ENCODE results near the gene SCLT1. TPM values are rescaled to one million over a fixed set of nuclear protein-coding genes. Genes with fewer than 3 reads are reported as not detected.

Gene SCLT1
- total RNA-seq, 1 experiment from 2014 or later, result 14.3 TPM

- ChIA-PET POLR2A (no interaction called here), CTCF (interaction anchor here (1.6 kb wide), 1 partner anchor 287 kb away, joined by 8 read pairs; no protein-coding TSS in a partner anchor)
- no peak for ATAC-seq
- Mint-ChIP-seq H3K27ac (peak overlapping the region; percentile 85), H3K36me3 (peaks cover 96% of the 10 kb centered on the region), H3K4me3 (no peak overlapping the region), H3K27me3 (ENCODE audit: low read depth) (no peaks in the 10 kb centered on the region), H3K9me3 (no peaks in the 10 kb centered on the region), H3K4me1 (peaks cover 65% of the 10 kb centered on the region)
- no peak for DNase-seq (ENCODE audit: low spot score)
- no peak for TF ChIP-seq ZNF423 (CRISPR knock-in tag; IDR thresholded peaks at IDR 0.05)
- no peak for TF ChIP-seq ZNF232 (CRISPR knock-in tag; IDR thresholded peaks at IDR 0.05)
- TF ChIP-seq, protein P1, sequence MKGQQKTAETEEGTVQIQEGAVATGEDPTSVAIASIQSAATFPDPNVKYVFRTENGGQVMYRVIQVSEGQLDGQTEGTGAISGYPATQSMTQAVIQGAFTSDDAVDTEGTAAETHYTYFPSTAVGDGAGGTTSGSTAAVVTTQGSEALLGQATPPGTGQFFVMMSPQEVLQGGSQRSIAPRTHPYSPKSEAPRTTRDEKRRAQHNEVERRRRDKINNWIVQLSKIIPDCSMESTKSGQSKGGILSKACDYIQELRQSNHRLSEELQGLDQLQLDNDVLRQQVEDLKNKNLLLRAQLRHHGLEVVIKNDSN (CRISPR knock-in tag; IDR thresholded peaks at IDR 0.05), result no peak
- no peak for TF ChIP-seq RORB (CRISPR knock-in tag; IDR thresholded peaks at IDR 0.05)
- no peak for TF ChIP-seq ZNF281 (CRISPR knock-in tag; IDR thresholded peaks at IDR 0.05)
- TF ChIP-seq JAZF1 (CRISPR knock-in tag; IDR thresholded peaks at IDR 0.05), result no peak
- TF ChIP-seq NR1H2 (CRISPR knock-in tag; IDR thresholded peaks at IDR 0.05), result no peak
- no peak for TF ChIP-seq ZNF317 (CRISPR knock-in tag; IDR thresholded peaks at IDR 0.05; ENCODE audit: borderline replicate concordance, low read depth)
These were observed 231.4 kb downstream of the SCLT1 start for GRCh38 chr4:128861856-128862518.

DNA sequence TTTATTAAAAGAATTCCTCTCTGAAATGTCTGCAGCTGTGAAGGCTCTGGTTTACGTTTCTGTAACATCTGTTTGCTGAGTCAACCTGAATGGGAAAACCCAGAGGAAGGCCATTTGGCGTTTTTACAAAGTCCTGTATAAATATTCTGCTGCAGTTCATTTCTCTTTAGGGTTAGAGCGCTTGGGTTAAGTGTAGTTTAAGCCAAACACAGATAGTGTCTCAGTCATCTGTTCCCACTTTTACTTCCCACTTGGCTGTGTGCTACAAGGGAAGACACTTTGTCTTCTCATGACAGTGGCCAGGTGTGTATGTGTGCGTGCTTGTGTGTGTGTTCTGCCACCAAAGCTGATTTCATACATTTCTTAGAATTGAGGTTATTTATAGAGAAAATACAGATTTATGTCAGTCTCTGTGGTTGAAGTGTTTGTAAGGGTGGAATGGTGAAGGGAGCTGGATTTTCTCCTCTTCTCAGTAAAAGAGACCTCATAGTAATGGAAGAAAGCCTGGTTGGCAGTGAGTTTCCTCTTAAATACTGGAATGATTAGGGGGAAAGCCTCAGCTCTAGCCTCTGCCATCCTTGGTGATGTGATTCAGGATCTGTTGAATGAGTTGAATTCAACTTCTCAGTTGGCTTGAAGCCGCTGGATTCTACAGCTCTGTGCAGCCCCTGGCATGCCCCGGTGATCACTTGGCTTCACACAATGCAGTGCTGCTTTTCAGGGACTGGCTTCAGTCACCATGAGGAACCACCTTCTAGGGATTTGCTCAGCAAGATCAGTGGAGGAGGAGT is 233.3 kb downstream of the SCLT1 start:
- ATAC-seq (no peak), DNase-seq (ENCODE audit: low spot score) (no peak)
- Mint-ChIP-seq H3K27ac (peak overlapping the region; percentile 75), H3K9me3 (no peaks in the 10 kb centered on the region), H3K27me3 (ENCODE audit: low read depth) (no peaks in the 10 kb centered on the region), H3K36me3 (peaks cover 97% of the 10 kb centered on the region), H3K4me1 (peaks cover 47% of the 10 kb centered on the region), H3K4me3 (no peak overlapping the region)
- ChIA-PET CTCF (no interaction called here), POLR2A (no interaction called here)
- TF ChIP-seq MAX (CRISPR knock-in tag; IDR thresholded peaks at IDR 0.05) (no peak), TEAD4 (CRISPR knock-in tag; IDR thresholded peaks at IDR 0.05) (no peak), FOXK1 (CRISPR knock-in tag; IDR thresholded peaks at IDR 0.05) (no peak), CREM (CRISPR knock-in tag; IDR thresholded peaks at IDR 0.05) (no peak), ZMAT4 (CRISPR knock-in tag; IDR thresholded peaks at IDR 0.05) (no peak), RORB (CRISPR knock-in tag; IDR thresholded peaks at IDR 0.05) (no peak), CREB1 (CRISPR knock-in tag; IDR thresholded peaks at IDR 0.05) (no peak), ZBTB21 (CRISPR knock-in tag; IDR thresholded peaks at IDR 0.05; ENCODE audit: borderline replicate concordance) (no peak), CBFB (CRISPR knock-in tag; IDR thresholded peaks at IDR 0.05; ENCODE audit: low read depth) (no peak), NR2C2 (CRISPR knock-in tag; IDR thresholded peaks at IDR 0.05) (no peak)
- TF ChIP-seq, protein P2, sequence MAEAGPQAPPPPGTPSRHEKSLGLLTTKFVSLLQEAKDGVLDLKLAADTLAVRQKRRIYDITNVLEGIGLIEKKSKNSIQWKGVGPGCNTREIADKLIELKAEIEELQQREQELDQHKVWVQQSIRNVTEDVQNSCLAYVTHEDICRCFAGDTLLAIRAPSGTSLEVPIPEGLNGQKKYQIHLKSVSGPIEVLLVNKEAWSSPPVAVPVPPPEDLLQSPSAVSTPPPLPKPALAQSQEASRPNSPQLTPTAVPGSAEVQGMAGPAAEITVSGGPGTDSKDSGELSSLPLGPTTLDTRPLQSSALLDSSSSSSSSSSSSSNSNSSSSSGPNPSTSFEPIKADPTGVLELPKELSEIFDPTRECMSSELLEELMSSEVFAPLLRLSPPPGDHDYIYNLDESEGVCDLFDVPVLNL (CRISPR knock-in tag; IDR thresholded peaks at IDR 0.05; ENCODE audit: borderline replicate concordance, low read depth), result no peak
- TF ChIP-seq, protein P3, sequence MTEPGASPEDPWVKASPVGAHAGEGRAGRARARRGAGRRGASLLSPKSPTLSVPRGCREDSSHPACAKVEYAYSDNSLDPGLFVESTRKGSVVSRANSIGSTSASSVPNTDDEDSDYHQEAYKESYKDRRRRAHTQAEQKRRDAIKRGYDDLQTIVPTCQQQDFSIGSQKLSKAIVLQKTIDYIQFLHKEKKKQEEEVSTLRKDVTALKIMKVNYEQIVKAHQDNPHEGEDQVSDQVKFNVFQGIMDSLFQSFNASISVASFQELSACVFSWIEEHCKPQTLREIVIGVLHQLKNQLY (CRISPR knock-in tag; IDR thresholded peaks at IDR 0.05), result no peak

Data from WTC11 (cell line).